Ectodermal cell (in vitro differentiated cells): ENCODE data around the gene HYPK.
A peak's percentile ranks its signal among the peaks of the same experiment; 100 is the strongest.
"Not testable (repeated sequence)": the region's sequence is repeated elsewhere in the genome, so short reads cannot be mapped to it uniquely, and the experiment has no call there.

Source experiments
- H3K27ac ChIP-seq: 2 replicates; pipeline ENCODE4 v1.7.0; 2013; ENCODE audit warnings: mild to moderate bottlenecking, low read depth, low read length; ENCODE audit not compliant: insufficient read depth, poor library complexity, severe bottlenecking
- H3K27me3 ChIP-seq: 2 replicates; pipeline ENCODE4 v1.7.0; 2013; ENCODE audit warnings: mild to moderate bottlenecking, low read length; ENCODE audit not compliant: insufficient read depth, control insufficient read depth, poor library complexity, severe bottlenecking
- H3K36me3 ChIP-seq: one replicate; pipeline ENCODE4 v1.7.0; 2013; ENCODE audit warnings: low read length; ENCODE audit not compliant: control insufficient read depth, insufficient read depth
- H3K4me1 ChIP-seq: one replicate; pipeline ENCODE4 v1.7.0; 2013; ENCODE audit warnings: low read length; ENCODE audit not compliant: control insufficient read depth, insufficient read depth
- H3K4me3 ChIP-seq: 2 replicates; pipeline ENCODE4 v1.7.0; 2013; ENCODE audit warnings: low read depth, low read length, control low read depth; ENCODE audit not compliant: insufficient read depth
- H3K9me3 ChIP-seq: 2 replicates; pipeline ENCODE4 v1.7.0; 2013; ENCODE audit warnings: mild to moderate bottlenecking, low read length, moderate library complexity; ENCODE audit not compliant: control insufficient read depth
- WGBS, 2 experiments: methylation state at CpG; one replicate each; pipeline ENCODE4 v1.1.7; 2013; ENCODE audit warnings: missing lambda C conversion rate in 2 of 2; 5-methylcytosine and 5-hydroxymethylcytosine counted together

The HYPK gene

DNA sequence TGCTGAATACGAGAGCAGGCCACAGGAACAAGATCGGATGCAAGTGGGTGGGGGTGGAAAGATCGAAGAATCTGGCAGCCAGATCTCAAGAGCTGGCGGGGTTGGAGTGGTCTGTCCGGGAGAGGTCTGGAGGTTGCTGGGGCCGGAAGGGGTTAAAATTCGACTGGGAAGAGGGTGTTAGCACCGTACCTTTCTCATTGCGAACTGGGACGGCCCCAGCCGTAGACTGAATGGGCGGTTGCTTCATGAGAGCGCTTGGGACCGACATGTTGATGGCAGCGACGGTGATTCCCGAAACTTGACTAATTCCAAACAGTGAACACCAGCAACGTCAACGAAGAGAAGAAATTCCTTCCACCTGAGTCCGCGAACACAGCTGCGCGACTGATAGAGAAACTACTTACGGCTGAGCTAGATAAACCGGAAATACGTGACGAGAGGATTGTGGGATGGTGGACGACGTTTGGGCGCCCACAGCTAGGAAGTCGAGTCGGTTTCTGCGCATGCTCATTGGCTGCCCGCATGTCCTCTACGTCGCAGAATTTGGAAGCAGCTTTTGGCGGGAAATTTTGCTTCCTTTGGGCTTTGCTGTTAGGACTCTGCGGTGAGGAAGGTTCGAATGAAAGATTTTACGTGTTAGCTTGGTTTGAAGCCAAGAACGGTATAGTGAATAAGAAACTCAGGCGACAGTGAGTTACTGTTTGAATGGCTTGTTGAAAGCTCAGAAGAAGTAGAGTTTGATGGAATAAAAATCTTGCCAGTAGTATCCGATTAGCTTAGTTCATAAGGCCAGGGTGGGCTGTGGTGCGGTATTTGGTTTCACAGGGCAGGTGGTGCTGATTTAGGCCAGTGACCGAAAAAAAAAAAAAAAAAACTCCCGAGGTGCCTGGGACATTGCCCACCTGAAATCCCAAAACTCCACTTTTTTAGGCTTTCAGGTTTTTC, 24.2 kb downstream of the HYPK start, which contains the start of gene MFAP1:
TSS of gene MFAP1 (minus strand) at position 389 of the 945 bp plus-strand sequence. CDS start at position 268, 121 bp downstream.
- no peaks in the 10 kb centered on the region for H3K36me3 ChIP-seq
- H3K9me3 ChIP-seq, result no peaks in the 10 kb centered on the region
- 12% methylated on average over 46 of the region's 46 CpGs for WGBS, 2 experiments
- H3K4me1 ChIP-seq, result peaks cover 6% of the 10 kb centered on the region
- peak within 1 kb of the TSS; percentile 49 for H3K4me3 ChIP-seq
- H3K27ac ChIP-seq, result peak within 1 kb of the TSS; percentile 5
- no peaks in the 10 kb centered on the region for H3K27me3 ChIP-seq

DNA sequence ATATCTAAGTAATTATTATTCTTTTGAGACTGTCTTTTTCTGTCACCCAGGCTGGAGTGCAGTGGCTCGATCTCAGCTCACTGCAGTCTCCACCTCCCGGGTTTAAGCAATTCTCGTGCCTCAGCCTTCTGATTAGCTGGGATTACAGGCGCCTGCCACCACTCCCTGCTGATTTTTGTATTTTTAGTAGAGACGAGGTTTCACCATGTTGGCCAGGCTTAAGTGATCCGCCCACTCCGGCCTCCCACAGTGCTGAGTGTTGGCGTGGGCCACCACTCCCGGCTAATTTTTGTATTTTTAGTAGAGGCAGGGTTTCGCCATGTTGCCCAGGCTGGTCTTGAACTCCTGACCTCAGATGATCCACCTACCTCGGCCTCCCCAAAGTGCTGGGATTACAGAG, 24.9 kb downstream of the HYPK start:
- not testable (repeated sequence) for H3K27me3 ChIP-seq, H3K9me3 ChIP-seq, H3K36me3 ChIP-seq, H3K27ac ChIP-seq, H3K4me1 ChIP-seq, H3K4me3 ChIP-seq
- WGBS, 2 experiments, result 91 to 94% methylated on average over 11 of the region's 11 CpGs

DNA sequence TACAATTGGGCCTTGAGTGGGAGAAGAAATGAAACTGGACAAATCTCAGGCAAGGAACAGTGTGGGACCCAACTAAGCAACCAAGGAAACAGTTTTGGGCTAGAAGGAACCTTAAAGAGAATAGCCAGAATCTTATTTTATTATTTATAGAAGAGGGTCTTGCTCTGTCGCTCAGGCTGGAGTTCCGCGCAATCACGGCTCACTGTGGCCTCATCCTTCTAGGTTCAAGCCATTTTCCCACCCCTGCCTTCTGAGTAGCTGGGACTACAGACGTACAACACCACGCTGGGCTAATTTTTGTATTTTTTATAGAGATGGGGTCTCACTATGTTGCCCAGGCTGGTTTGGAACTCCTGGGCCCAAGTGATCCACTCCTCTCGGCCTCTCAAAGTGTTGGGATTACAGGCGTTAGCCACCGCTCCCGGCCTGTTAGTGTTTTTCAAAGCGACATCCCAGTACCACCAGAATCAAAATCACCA, 25.7 kb downstream of the HYPK start:
- Histone ChIP-seq H3K27me3 (no peaks in the 10 kb centered on the region), H3K27ac (no peak overlapping the region), H3K4me3 (peak overlapping the region; percentile 53), H3K4me1 (peaks cover 6% of the 10 kb centered on the region), H3K36me3 (no peaks in the 10 kb centered on the region), H3K9me3 (no peaks in the 10 kb centered on the region)
- WGBS, 2 experiments, result 94 to 96% methylated on average over 11 of the region's 11 CpGs

DNA sequence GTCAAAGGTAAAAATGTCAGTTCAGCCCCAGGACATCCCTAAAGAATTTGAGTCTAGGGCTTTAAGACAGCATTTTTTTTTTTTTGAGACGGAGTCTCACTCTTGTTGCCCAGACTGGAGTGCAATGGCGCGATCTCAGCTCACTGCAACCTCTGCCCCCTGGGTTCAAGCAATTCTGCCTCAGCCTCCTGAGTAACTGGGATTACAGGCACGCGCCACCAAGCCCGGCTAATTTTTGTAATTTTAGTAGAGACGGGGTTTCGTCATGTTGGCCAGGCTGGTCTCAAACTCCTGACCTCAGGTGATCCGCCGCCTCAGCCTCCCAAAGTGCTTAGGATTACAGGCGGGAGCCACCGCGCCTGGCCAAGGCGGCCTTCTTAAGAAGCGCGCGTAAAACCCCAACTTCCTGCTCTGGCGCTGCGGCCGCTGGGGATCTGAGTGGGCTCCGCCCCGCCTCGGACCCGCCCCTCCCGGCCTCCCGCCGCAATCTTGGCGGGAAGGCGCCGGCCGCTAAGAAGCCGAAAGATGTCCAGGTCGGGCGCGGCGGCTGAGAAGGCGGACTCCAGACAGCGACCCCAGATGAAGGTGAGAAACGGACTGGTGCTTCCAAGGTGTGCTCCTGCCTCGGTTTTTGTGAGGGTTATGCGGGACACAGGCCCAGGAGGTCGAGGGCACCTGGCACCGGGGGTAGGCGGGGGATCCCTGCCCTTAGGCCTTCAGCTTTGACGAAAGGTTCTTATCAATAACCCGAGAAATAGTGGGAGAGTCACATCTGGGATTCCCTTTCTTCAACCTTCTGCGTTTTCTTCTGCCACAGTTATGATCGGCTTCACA, 26.3 kb downstream of the HYPK start, which contains the start of gene WDR76:
TSS of gene WDR76 (plus strand) at position 495 of the 834 bp plus-strand sequence. CDS start at position 526, 31 bp downstream.
- Histone ChIP-seq H3K4me1 (peaks cover 6% of the 10 kb centered on the region), H3K27me3 (no peaks in the 10 kb centered on the region), H3K9me3 (no peaks in the 10 kb centered on the region), H3K27ac (no peak within 1 kb of the TSS), H3K4me3 (peak within 1 kb of the TSS; percentile 53), H3K36me3 (no peaks in the 10 kb centered on the region)
- 16 to 17% methylated on average over 48 of the region's 48 CpGs for WGBS, 2 experiments

DNA sequence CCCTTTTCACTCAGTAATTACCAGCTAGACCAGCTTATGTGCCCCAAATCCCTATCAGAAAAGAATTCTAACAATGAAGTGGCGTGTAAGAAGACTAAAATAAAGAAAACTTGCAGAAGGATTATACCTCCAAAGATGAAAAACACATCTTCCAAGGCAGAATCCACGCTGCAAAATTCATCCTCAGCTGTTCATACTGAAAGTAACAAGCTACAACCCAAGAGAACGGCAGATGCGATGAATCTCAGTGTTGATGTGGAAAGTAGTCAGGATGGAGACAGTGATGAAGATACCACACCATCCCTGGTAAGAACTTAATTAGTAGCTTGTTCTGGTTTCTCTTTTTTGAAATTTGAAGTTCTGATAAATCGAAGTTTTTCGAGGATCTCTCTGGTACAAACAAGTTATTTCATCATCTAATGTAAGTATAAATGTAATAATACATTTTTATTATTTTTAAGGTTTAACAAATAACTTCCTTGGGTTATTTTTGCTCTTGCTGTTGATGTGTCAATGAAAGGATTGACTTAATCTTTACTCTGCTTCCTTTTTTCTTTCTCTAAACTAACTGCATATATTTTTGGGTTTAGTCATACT, 27.8 kb downstream of the HYPK start:
- Histone ChIP-seq H3K4me1 (peaks cover 6% of the 10 kb centered on the region), H3K27me3 (no peaks in the 10 kb centered on the region), H3K27ac (no peak overlapping the region), H3K9me3 (no peaks in the 10 kb centered on the region), H3K36me3 (peaks cover 4% of the 10 kb centered on the region), H3K4me3 (peak overlapping the region; percentile 53)
- WGBS, 2 experiments, result 87 to 96% methylated on average over 4 to 5 of the region's 6 CpGs

DNA sequence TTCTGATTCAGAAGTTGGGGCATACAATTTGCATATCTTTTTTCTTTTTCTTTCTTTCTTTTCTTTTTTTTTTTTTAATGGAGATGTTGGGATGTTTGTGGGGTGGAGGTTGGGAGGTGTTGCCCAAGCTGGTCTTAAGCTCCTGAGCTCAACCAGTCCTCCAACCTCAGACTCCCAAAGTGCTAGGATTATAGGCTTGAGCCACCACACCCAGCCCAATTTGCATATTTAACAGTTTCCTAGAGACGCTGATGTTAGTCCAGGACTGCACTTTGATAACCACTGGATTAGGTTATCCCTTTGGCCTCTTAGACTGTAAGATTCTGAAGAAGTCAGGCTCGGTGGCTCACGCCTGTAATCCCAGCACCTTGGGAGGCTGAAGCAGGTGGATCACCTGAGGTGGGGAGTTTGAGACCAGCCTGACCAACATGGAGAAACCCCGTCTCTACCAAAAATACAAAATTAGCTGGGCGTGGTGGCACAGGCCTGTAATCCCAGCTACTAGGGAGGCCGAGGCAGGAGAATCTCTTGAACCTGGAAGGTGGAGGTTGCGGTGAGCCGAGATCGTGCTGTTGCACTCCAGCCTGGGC, 29.6 kb downstream of the HYPK start:
- H3K4me3 ChIP-seq, H3K27me3 ChIP-seq, H3K4me1 ChIP-seq, H3K27ac ChIP-seq, H3K9me3 ChIP-seq, H3K36me3 ChIP-seq: not testable (repeated sequence)
- WGBS, 2 experiments, result 95 to 97% methylated on average over 9 of the region's 9 CpGs

DNA sequence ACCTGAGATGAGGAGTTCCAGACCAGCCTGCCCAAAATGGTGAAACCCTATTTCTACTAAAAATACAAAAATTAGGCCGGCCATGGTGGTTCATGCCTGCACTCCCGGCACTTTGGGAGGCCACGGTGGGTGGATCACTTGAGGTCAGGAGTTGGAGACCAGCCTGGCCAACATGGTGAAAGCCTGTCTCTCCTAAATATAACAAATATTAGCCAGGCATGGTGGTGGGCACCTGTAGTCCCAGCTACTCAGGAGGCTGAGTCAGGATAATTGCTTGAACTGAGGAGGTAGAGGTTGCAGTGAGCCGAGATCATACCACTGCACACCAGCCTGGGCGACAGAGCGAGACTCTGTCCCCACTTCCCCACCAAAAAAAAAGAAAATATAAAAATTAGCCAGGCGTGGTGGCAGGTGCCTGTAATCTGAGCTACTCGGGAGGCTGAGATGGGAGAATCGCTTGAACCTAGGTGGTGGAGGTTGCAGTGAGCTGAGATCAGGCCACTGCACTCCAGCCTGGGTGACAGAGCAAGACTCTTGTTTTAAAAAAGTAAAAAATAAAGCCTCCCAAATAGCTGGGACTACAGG, 30.4 kb downstream of the HYPK start:
- not testable (repeated sequence) for H3K27me3 ChIP-seq, H3K4me1 ChIP-seq, H3K27ac ChIP-seq, H3K36me3 ChIP-seq, H3K9me3 ChIP-seq, H3K4me3 ChIP-seq
- WGBS, 2 experiments, result 91 to 94% methylated on average over 9 of the region's 9 CpGs

DNA sequence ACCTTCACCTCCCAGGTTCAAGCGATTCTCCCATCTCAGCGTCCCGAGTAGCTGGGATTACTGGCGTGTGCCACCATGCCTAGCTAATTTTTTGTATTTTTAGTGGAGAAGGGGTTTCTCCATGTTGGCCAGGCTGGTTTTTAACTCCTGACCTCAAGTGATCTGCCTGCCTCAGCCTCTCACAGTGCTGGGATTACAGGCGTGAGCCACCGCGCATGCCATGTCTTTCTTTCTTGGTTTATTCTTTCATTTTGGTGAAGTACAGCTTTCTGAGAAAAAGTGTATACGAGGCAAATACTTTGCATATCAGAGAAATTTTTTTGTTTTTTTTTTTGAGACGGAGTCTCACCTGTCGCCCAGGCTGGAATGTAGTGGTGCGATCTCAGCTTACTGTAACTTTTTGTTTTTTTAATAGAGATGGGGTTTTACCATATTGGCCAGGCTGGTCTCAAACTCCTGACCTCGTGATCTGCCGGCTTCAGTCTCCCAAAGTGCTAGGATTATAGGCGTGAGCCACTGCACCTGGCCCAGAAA, 31.2 kb downstream of the HYPK start:
- 92% methylated on average over 14 of the region's 14 CpGs for WGBS, 2 experiments
- H3K27ac ChIP-seq, H3K36me3 ChIP-seq, H3K27me3 ChIP-seq, H3K9me3 ChIP-seq, H3K4me3 ChIP-seq, H3K4me1 ChIP-seq: not testable (repeated sequence)

DNA sequence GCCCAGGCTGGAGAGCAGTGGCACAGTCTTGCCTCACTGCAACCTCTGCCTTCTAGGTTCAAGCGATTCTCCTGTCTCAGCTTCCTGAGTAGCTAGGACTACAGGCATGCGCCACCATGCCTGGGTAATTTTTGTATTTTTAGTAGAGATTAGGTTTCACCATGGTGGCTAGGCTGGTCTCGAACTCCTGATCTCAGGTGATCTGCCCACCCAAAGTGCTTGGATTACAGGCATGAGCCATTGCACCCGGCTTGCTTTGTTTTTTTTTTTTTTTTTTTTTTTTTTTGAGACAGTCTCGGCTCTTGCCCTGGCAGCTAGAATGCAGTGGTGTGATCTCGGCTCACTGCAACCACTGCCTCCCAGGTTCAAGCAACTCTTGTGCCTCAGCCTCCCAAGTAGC, 32.1 kb downstream of the HYPK start:
- not testable (repeated sequence) for H3K27ac ChIP-seq, H3K4me3 ChIP-seq, H3K4me1 ChIP-seq, H3K27me3 ChIP-seq, H3K9me3 ChIP-seq, H3K36me3 ChIP-seq
- 94 to 95% methylated on average over 6 of the region's 6 CpGs for WGBS, 2 experiments
